Karpas-422 (cell line): ENCODE data around the gene TMSB4X. TPM values are rescaled to one million over a fixed set of nuclear protein-coding genes. Genes with fewer than 3 reads are reported as not detected.
"Not testable (repeated sequence)": the region's sequence is repeated elsewhere in the genome, so short reads cannot be mapped to it uniquely, and the experiment has no call there.

Experiments used
- DNase-seq: peaks from one replicate; pipeline ENCODE4 v3.0.0-alpha.2; 2015
- H2AFZ ChIP-seq: fragments of 200-600 bp; sonication (generic); 2 replicates; pipeline ENCODE4 v1.6.1; 2014; ENCODE audit warnings: antibody characterized with exemption, low read length, mixed read lengths
- H3K27ac ChIP-seq: fragments of 200-600 bp; sonication (generic); 2 replicates; pipeline ENCODE4 v1.5.1; 2014; ENCODE audit warnings: mild to moderate bottlenecking, low read length, moderate library complexity
- H3K27me3 ChIP-seq: fragments of 200-600 bp; sonication (generic); 2 replicates; pipeline ENCODE4 v1.6.1; 2014; ENCODE audit warnings: low read length, mixed read lengths
- H3K36me3 ChIP-seq: fragments of 200-600 bp; sonication (generic); 2 replicates; pipeline ENCODE4 v1.6.1; 2014; ENCODE audit warnings: low read length, mixed read lengths; ENCODE audit not compliant: insufficient read depth
- H3K4me1 ChIP-seq: fragments of 200-600 bp; sonication (generic); 2 replicates; pipeline ENCODE4 v1.6.1; 2014; ENCODE audit warnings: mild to moderate bottlenecking, low read length, mixed read lengths
- H3K4me2 ChIP-seq: fragments of 200-600 bp; sonication (generic); 2 replicates; pipeline ENCODE4 v1.6.1; 2014; ENCODE audit warnings: low read length, low read depth, mild to moderate bottlenecking; ENCODE audit not compliant: poor library complexity, severe bottlenecking
- H3K4me3 ChIP-seq: fragments of 200-600 bp; sonication (generic); 2 replicates; pipeline ENCODE4 v1.5.1; 2014; ENCODE audit warnings: mild to moderate bottlenecking, antibody characterized with exemption, low read length, mixed read lengths
- H3K79me2 ChIP-seq: fragments of 200-600 bp; sonication (generic); 2 replicates; pipeline ENCODE4 v1.6.1; 2014; ENCODE audit warnings: mild to moderate bottlenecking, low read length, mixed read lengths
- H3K9ac ChIP-seq: fragments of 200-600 bp; sonication (generic); 2 replicates; pipeline ENCODE4 v1.6.0; 2014; ENCODE audit warnings: low read length
- H3K9me2 ChIP-seq: fragments of 200-600 bp; sonication (generic), shearing (Covaris generic); replicated peaks from 2 replicates; pipeline ENCODE4 v1.6.0; 2014; ENCODE audit warnings: mild to moderate bottlenecking, low read length, moderate library complexity; ENCODE audit not compliant: insufficient read depth
- H3K9me3 ChIP-seq: fragments of 300-700, 200-600 bp; sonication (generic); 2 replicates; pipeline ENCODE4 v1.6.1; 2014; ENCODE audit warnings: low read length, mixed read lengths
- H4K20me1 ChIP-seq: fragments of 200-600 bp; sonication (generic); 2 replicates; pipeline ENCODE4 v1.6.1; 2014; ENCODE audit warnings: mild to moderate bottlenecking, antibody characterized with exemption, low read length, low read depth; ENCODE audit not compliant: insufficient read depth
- total RNA-seq: library from RNA; depleted of rRNA; stranded (reverse); fragments of >200 nt; shearing (Covaris generic); gene quantifications from 2 replicates; pipeline ENCODE4 v1.2.3, GENCODE V29; 2014; ENCODE audit warnings: low replicate concordance; rRNA removed

The TMSB4X gene
- total RNA-seq = 2,363 and 3,856 TPM in 2 replicates

DNA sequence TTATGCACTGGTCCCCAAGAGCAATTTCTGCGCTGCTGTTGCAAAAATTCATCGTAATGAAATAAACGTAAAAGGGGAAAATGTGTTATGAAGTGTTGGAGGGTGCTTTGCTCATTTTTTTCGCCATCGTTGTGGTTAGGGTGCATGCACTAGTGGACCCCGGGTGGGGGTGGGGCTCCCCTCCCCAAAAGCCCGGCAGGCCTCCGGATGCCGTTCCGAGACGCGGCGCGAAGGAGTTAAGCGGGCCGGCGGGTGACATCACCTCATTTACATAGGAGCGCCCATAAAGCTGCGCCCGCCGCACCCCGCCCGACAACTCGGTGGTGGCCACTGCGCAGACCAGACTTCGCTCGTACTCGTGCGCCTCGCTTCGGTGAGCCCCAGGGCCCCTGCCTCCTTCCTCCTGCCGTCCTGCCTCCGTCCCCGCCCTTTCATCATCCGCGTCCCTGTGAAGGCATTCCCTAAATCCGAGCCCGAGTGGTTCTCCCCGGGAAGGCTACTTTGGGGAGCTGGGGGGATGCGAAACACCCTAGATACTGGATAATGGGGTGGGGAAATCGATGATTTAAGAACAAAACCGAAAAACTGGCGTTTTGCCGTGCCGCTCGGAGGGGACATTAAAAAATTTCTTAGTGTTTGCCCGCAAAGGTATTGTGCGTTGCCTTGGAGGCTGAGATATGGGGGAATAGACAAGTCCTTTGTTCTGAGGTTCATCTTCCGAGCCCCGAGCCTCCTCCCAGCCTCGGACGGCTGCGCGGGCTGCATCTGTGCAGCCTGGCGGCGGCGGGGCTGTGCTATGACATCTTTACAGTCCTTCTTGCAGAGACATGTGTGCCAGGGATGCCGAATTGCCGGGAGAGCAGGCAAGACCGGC is at the start of gene TMSB4X:
TMSB4X (plus strand) TSS at position 315 of the 874 bp plus-strand sequence.
- DNase-seq = peak; percentile 89
- peaks cover 8% of the 10 kb centered on the region for H4K20me1 ChIP-seq
- no peaks in the 10 kb centered on the region for H3K9me2 ChIP-seq
- H3K4me1 ChIP-seq = peaks cover 44% of the 10 kb centered on the region
- H3K9ac ChIP-seq = peak within 1 kb of the TSS; percentile 94
- H3K79me2 ChIP-seq = peaks cover 5% of the 10 kb centered on the region
- H3K27ac ChIP-seq = peak within 1 kb of the TSS; percentile 88
- H3K4me3 ChIP-seq = peak within 1 kb of the TSS; percentile 89
- H3K4me2 ChIP-seq = peak within 1 kb of the TSS; percentile 69
- H3K9me3 ChIP-seq = no peaks in the 10 kb centered on the region
- H3K27me3 ChIP-seq = no peaks in the 10 kb centered on the region
- peak within 1 kb of the TSS; percentile 48; the same call in 1 of the 2 replicates for H2AFZ ChIP-seq
- H3K36me3 ChIP-seq = peaks cover 10% of the 10 kb centered on the region; the same call in 1 of the 2 replicates

DNA sequence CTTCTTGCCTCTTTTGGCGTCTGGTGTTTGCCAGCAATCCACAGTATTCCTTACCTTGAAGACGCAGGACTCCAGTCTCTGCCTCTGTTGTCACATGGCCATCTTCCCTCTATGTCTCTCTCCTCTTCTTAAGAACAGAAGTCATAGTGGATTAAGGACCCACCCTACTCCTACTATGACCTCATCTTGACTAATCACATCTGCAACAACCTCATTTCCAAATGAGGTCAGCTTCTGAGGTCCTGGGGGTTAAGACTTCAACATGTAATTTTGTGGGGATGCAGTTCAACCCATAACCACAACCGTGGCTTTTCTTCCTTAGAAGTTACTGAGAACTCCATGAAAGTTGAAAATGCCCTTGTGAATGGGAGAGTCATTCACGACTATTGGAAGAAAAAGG is 45.2 kb upstream of the TMSB4X start:
- no peak overlapping the region for H3K4me3 ChIP-seq
- no peaks in the 10 kb centered on the region for H3K79me2 ChIP-seq
- no peaks in the 10 kb centered on the region for H3K9me3 ChIP-seq
- H3K4me2 ChIP-seq = no peak overlapping the region
- H3K27me3 ChIP-seq = no peaks in the 10 kb centered on the region
- DNase-seq = no peak
- no peaks in the 10 kb centered on the region for H3K9me2 ChIP-seq
- no peak overlapping the region for H2AFZ ChIP-seq
- no peak overlapping the region for H3K27ac ChIP-seq
- no peak overlapping the region for H3K9ac ChIP-seq
- H3K4me1 ChIP-seq = no peaks in the 10 kb centered on the region
- H4K20me1 ChIP-seq = no peaks in the 10 kb centered on the region
- H3K36me3 ChIP-seq = no peaks in the 10 kb centered on the region

DNA sequence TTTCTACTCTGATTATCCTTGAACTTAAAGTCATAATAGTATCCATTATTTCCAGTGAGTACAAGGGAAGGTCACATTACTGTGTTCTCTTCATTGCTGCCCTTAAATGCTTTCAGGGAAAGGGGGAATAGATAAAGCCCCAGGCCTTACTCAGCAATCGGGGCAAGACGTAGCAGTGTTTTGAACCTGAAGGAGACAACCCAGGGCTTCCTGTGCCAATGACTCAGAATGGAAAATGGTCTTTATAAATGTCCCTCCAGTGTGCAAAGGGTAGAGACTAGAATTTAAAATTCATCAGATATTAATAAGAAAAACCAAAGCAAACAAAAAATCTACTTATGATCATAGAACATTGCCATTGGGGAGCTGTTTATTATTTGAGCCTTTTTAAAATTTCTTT is 44.8 kb upstream of the TMSB4X start:
- H3K4me3 ChIP-seq = no peak overlapping the region
- no peak overlapping the region for H3K9ac ChIP-seq
- no peaks in the 10 kb centered on the region for H3K9me3 ChIP-seq
- DNase-seq = no peak
- H3K36me3 ChIP-seq = no peaks in the 10 kb centered on the region
- H3K4me2 ChIP-seq = no peak overlapping the region
- H3K79me2 ChIP-seq = no peaks in the 10 kb centered on the region
- no peaks in the 10 kb centered on the region for H4K20me1 ChIP-seq
- no peaks in the 10 kb centered on the region for H3K9me2 ChIP-seq
- H3K27ac ChIP-seq = no peak overlapping the region
- no peaks in the 10 kb centered on the region for H3K4me1 ChIP-seq
- H3K27me3 ChIP-seq = no peaks in the 10 kb centered on the region
- H2AFZ ChIP-seq = no peak overlapping the region

DNA sequence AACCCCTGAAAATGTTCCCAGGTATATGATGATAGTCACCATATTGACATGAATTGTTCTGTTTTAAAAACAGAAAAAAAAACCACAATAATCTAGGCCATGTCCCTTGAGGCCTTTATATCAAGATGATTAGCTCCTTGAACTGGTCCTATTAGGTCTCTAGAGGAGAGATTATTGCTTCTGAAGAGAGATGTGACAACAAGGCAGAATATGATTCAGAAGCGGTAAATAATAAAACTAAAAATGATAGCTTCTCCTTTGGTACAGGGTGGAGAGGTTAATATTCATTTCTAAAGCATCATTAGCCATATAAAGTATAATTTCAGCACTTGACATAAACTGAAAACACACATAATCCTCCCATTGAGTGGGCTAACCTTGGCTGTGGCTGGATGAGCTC is 42.7 kb upstream of the TMSB4X start:
- Histone ChIP-seq H3K4me1 (no peaks in the 10 kb centered on the region), H3K4me2 (no peak overlapping the region), H3K79me2 (no peaks in the 10 kb centered on the region), H3K9ac (no peak overlapping the region), H3K9me2 (no peaks in the 10 kb centered on the region), H2AFZ (no peak overlapping the region), H4K20me1 (no peaks in the 10 kb centered on the region), H3K27me3 (no peaks in the 10 kb centered on the region), H3K36me3 (no peaks in the 10 kb centered on the region), H3K27ac (no peak overlapping the region), H3K9me3 (no peaks in the 10 kb centered on the region), H3K4me3 (no peak overlapping the region)
- no peak for DNase-seq

DNA sequence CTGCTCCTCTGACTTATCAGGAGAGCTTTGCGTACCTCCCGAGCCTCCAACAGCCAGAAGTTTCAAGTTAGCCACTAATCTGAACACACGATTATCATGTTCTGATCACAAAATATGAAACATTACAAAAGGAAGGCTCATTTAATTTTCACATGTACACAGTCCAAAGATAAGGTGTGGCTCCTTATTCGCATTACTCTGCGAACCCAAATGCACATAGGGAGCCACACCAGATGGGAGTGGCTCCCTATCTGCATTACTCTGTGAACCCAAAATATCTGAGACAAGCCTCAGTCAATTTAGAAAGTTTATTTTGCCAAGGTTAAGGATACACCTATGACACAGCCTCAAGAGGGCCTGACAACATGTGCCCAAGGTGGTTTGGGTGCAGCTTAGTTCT is 40.1 kb upstream of the TMSB4X start:
- no peak overlapping the region for H3K27ac ChIP-seq
- no peaks in the 10 kb centered on the region for H3K9me3 ChIP-seq
- no peaks in the 10 kb centered on the region for H3K4me1 ChIP-seq
- no peaks in the 10 kb centered on the region for H4K20me1 ChIP-seq
- H3K9ac ChIP-seq = no peak overlapping the region
- no peak overlapping the region for H3K4me2 ChIP-seq
- H3K27me3 ChIP-seq = no peaks in the 10 kb centered on the region
- no peak overlapping the region for H2AFZ ChIP-seq
- no peaks in the 10 kb centered on the region for H3K79me2 ChIP-seq
- H3K9me2 ChIP-seq = no peaks in the 10 kb centered on the region
- no peaks in the 10 kb centered on the region for H3K36me3 ChIP-seq
- H3K4me3 ChIP-seq = no peak overlapping the region
- DNase-seq = no peak

DNA sequence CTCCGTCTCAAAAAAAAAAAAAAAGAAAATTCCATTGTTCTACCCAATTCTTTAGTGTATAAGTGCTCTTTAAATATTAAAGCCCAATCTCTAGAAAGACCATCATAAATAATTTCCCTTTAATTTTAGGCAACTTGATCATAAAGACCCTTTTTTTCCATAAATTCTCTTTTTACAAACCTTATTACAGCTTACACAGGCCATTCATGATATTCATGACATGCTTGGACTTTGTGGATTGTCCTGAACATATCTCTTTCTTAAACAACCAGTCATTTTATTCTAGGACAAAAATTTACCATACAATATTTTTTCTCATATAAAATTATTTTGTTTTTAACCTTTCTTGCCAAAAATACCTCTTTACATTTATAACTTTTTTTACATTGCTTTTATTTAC is 38.0 kb upstream of the TMSB4X start:
- Histone ChIP-seq H2AFZ (no peak overlapping the region), H3K4me1 (no peaks in the 10 kb centered on the region), H3K27ac (no peak overlapping the region), H4K20me1 (no peaks in the 10 kb centered on the region), H3K27me3 (no peaks in the 10 kb centered on the region), H3K4me3 (no peak overlapping the region), H3K36me3 (no peaks in the 10 kb centered on the region), H3K9me3 (no peaks in the 10 kb centered on the region), H3K9ac (no peak overlapping the region), H3K79me2 (no peaks in the 10 kb centered on the region), H3K4me2 (no peak overlapping the region), H3K9me2 (no peaks in the 10 kb centered on the region)
- no peak for DNase-seq

DNA sequence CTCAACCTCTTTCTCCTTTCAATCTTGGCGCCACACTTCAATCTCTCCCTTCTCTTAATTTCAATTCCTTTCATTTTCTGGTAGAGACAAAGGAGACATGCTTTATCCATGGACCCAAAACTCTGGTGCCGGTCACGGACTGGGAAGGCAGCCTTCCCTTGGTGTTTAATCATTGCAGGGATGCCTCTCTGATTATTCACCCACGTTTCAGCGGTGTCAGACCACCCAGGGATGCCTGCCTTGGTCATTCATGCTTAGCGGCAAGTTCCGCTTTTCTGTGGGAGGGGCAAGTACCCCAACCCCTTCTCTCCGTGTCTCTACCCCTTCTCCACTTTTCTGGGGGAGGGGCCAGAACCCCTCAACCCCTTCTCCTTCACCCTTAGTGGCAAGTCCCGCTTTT is 34.4 kb upstream of the TMSB4X start:
- H3K4me3 ChIP-seq, H2AFZ ChIP-seq, H4K20me1 ChIP-seq, H3K36me3 ChIP-seq, H3K27me3 ChIP-seq, H3K27ac ChIP-seq, H3K9me2 ChIP-seq, H3K4me1 ChIP-seq, H3K4me2 ChIP-seq, H3K79me2 ChIP-seq, H3K9me3 ChIP-seq, DNase-seq, H3K9ac ChIP-seq: not testable (repeated sequence)

DNA sequence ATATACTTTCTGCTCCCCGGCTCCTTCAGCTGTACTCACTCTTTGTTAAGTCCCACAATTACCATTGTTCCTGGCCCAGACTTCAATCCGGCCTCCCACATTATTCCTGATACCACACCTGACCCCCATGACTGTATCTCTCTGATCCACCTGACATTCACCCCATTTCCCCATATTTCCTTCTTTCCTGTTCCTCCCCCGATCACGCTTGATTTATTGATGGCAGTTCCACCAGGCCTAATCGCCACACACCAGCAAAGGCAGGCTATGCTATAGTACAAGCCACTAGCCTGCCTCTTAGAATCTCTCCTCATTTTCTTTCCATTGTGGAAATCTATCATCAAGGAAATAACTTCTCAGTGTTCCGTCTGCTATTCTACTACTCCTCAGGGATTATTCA is 31.3 kb upstream of the TMSB4X start:
- not testable (repeated sequence) for H3K36me3 ChIP-seq, H3K9ac ChIP-seq, H3K9me2 ChIP-seq, H3K27me3 ChIP-seq, DNase-seq, H2AFZ ChIP-seq, H3K27ac ChIP-seq, H3K4me2 ChIP-seq, H3K79me2 ChIP-seq, H4K20me1 ChIP-seq, H3K4me3 ChIP-seq, H3K9me3 ChIP-seq
- peaks cover 18% of the 10 kb centered on the region for H3K4me1 ChIP-seq
